ENCODE results near the gene UBE2G2. TPM values are rescaled to one million over a fixed set of nuclear protein-coding genes. Genes with fewer than 3 reads are reported as not detected.

Gene UBE2G2
- total and polyA plus RNA-seq, 7 donors = 21.6 to 101 (median 51.5) TPM

DNA sequence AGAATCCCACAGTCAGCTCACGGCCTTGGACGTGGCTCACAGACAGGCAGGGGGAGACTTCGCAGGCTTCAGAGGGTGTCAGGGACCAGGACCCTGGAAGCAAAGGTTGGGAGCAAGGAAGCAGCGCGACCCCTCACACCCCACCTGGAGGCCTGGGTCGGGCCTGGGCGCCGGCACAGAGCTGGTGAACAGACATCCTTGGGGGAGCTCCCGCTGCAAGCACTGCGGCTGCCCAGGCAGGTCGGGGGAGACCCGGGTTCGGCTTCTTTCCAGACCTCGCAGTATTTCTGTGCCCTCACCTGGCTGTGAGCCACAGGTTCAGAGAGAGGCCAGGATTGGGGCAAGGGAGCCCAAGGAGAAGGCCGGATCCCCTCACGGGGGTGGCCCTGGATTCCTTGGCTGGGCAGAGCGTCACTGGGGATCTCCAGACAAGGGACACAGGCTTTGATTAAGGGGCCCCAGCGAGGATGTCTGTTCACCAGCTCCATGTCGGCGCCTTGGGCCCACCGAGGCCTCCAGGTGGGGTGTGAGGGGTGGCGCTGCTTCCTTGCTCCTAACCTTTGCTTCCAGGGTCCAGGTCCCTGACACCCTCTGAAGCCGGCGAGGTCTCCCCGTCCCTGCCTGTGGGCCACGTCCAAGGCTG, 52.4 kb downstream of the UBE2G2 start:
- WGBS, 2 donors = 65 to 70% methylated on average over 26 of the region's 26 CpGs
- H3K27ac ChIP-seq = no peak overlapping the region
- no peaks in the 10 kb centered on the region for H3K36me3 ChIP-seq
- no peaks in the 10 kb centered on the region for H3K9me3 ChIP-seq
- intact Hi-C loops (cut with DNase I) = no loop called here
- TF ChIP-seq, protein P1, sequence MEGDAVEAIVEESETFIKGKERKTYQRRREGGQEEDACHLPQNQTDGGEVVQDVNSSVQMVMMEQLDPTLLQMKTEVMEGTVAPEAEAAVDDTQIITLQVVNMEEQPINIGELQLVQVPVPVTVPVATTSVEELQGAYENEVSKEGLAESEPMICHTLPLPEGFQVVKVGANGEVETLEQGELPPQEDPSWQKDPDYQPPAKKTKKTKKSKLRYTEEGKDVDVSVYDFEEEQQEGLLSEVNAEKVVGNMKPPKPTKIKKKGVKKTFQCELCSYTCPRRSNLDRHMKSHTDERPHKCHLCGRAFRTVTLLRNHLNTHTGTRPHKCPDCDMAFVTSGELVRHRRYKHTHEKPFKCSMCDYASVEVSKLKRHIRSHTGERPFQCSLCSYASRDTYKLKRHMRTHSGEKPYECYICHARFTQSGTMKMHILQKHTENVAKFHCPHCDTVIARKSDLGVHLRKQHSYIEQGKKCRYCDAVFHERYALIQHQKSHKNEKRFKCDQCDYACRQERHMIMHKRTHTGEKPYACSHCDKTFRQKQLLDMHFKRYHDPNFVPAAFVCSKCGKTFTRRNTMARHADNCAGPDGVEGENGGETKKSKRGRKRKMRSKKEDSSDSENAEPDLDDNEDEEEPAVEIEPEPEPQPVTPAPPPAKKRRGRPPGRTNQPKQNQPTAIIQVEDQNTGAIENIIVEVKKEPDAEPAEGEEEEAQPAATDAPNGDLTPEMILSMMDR (IDR thresholded peaks at IDR 0.05) = no peak
- no peak for TF ChIP-seq POLR2AphosphoS5 (IDR thresholded peaks at IDR 0.05)
- TF ChIP-seq POLR2A (IDR thresholded peaks at IDR 0.05) = no peak
- no peak for TF ChIP-seq EP300 (IDR thresholded peaks at IDR 0.05)
- no peaks in the 10 kb centered on the region for H3K4me1 ChIP-seq
- peaks cover 0 to 31% (median 5%) of the 10 kb centered on the region in 3 donors for H3K27me3 ChIP-seq
- no peak for DNase-seq
- no peak overlapping the region for H3K4me3 ChIP-seq

DNA sequence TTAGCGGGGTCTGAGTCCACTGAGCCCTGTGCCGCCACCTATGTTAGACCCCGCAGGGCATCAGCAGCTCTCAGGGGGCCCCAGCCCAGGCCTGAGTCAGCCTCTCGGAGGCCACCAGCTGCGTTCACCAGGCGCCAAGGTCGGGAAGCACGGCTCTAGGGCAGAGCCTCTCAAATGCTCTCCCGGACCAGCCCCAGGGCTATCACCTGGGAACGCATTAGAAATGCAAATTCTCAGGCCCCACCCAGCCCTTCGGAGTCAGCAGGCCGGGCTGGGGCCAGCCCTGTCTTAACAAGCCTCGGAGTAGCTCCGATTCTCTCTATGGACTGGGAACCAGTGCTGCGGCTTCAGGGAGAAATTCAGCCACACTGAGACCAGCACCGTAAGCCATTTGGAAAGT, 53.0 kb downstream of the UBE2G2 start:
- Histone ChIP-seq H3K27me3 (peaks cover 0 to 31% (median 5%) of the 10 kb centered on the region in 3 donors), H3K4me1 (no peaks in the 10 kb centered on the region), H3K4me3 (no peak overlapping the region), H3K27ac (no peak overlapping the region), H3K9me3 (no peaks in the 10 kb centered on the region), H3K36me3 (no peaks in the 10 kb centered on the region)
- TF ChIP-seq POLR2A (IDR thresholded peaks at IDR 0.05) (no peak), EP300 (IDR thresholded peaks at IDR 0.05) (no peak), POLR2AphosphoS5 (IDR thresholded peaks at IDR 0.05) (no peak)
- TF ChIP-seq, protein P1 (IDR thresholded peaks at IDR 0.05) = no peak
- intact Hi-C loops (cut with DNase I) = no loop called here
- WGBS, 2 donors = 44 to 47% methylated on average over 16 of the region's 16 CpGs
- no peak for DNase-seq

DNA sequence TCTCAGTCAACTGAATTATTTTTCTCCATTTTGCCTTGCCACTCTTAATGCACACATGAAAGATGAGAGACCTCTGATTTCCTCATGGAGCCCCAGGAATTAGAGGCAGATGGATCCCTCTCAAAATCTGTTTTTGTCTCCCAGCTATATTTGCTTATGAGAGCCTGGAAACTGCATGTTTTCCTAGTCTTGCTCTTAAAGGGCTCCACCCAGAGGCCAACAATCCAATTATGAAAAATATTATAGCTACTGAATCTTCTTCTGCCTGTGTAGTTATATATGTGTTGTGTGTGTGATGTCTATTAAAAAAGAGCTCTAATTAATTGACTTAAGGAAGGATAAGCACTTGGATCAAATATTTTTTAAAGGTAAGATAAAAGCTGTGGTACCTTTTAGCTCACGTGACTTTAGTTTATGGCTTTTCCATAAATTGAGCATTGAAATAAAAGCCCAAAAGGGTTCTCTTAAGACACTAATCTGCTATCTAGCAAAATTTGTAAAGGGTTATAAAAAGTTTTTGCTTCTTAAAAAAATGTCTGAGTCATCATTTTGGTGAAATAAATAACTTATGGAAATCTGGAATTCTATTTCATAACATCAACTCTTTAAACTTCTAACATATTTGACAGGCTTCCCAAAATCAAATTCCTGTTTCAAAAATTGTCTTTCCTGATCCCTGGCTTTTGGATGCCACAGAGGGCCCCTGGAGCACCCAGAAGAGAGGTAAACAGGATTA, 59.0 kb downstream of the UBE2G2 start:
- Histone ChIP-seq H3K9me3 (peaks cover 6 to 16% (median 14%) of the 10 kb centered on the region in 4 donors), H3K27me3 (no peaks in the 10 kb centered on the region), H3K4me3 (no peak overlapping the region), H3K4me1 (no peaks in the 10 kb centered on the region), H3K27ac (no peak overlapping the region), H3K36me3 (no peaks in the 10 kb centered on the region)
- intact Hi-C loops (cut with DNase I) = no loop called here
- DNase-seq = no peak
- TF ChIP-seq POLR2AphosphoS5 (IDR thresholded peaks at IDR 0.05) = no peak
- TF ChIP-seq, protein P1 (IDR thresholded peaks at IDR 0.05) = no peak
- TF ChIP-seq EP300 (IDR thresholded peaks at IDR 0.05) = no peak
- WGBS, 2 donors = 55 to 95% methylated on average over 1 of the region's 1 CpG

- no peak overlapping the region for H3K27ac ChIP-seq
- H3K4me3 ChIP-seq = no peak overlapping the region
- 96 to 97% methylated on average over 3 of the region's 3 CpGs for WGBS, 2 donors
- TF ChIP-seq POLR2A (IDR thresholded peaks at IDR 0.05) (no peak), EP300 (IDR thresholded peaks at IDR 0.05) (no peak), POLR2AphosphoS5 (IDR thresholded peaks at IDR 0.05) (no peak)
- TF ChIP-seq, protein P1 (IDR thresholded peaks at IDR 0.05) = no peak
- no peak for DNase-seq
- peaks cover 8 to 20% (median 20%) of the 10 kb centered on the region in 4 donors for H3K9me3 ChIP-seq
- no peaks in the 10 kb centered on the region for H3K36me3 ChIP-seq
- H3K4me1 ChIP-seq = no peaks in the 10 kb centered on the region
- intact Hi-C loops (cut with DNase I) = no loop called here
- no peaks in the 10 kb centered on the region for H3K27me3 ChIP-seq
Measured at GRCh38 chr21:44741921-44742320, 59.7 kb downstream of the UBE2G2 start.
